B cell (primary cell): ENCODE results near the gene ZNF790. TPM values are rescaled to one million over a fixed set of nuclear protein-coding genes. Genes with fewer than 3 reads are reported as not detected.
"Not testable (repeated sequence)": the region's sequence is repeated elsewhere in the genome, so short reads cannot be mapped to it uniquely, and the experiment has no call there.

Experiments used
- ATAC-seq: fragments of 200-7000 bp; cut with Tn5 transposase; one replicate; pipeline ENCODE4 v1.10.0; 2021; ENCODE audit warnings: low read depth, mild to moderate bottlenecking, moderate number of reproducible peaks, moderate library complexity
- CTCF ChIA-PET: fragments of 350-600 bp; sonication (Branson Sonifier 250); formaldehyde crosslinking; loops from one replicate; lab custom pipeline; 2021; ENCODE audit warnings: antibody characterized with exemption, inconsistent platforms; lab: Charles Lee
- POLR2A ChIA-PET: fragments of 350-600 bp; sonication (Branson Sonifier 250); formaldehyde crosslinking; loops from one replicate; lab custom pipeline; 2021; ENCODE audit warnings: antibody characterized with exemption; lab: Charles Lee
- DNase-seq: peaks from one replicate; pipeline ENCODE4 v3.0.0; 2013
- H2AFZ ChIP-seq: 2 replicates; pipeline ENCODE4 v1.6.1; 2012; ENCODE audit warnings: mild to moderate bottlenecking, low read depth, low read length; ENCODE audit not compliant: insufficient read depth, poor library complexity, severe bottlenecking
- H3K27ac ChIP-seq, 2 donors: 1 replicate in 1 of 2; 2 replicates in 1 of 2; pipeline ENCODE4 v1.5.1; 2012 to 2013; ENCODE audit warnings: low read length in 2 of 2, mild to moderate bottlenecking in 2 of 2, moderate library complexity in 1 of 2
- H3K27me3 ChIP-seq, 4 experiments: fragments of 200-600 bp in 1 of 4; sonication (generic) in 1 of 4; replicated peaks in 1 of 4; 1 replicate in 2 of 4; 2 replicates in 2 of 4; pipeline versions ENCODE4 v1.6.1 to v1.7.0; 2013 to 2016; ENCODE audit warnings: low read length in 3 of 4, mild to moderate bottlenecking in 2 of 4, mixed read lengths in 1 of 4, moderate library complexity in 1 of 4; ENCODE audit not compliant: insufficient read depth in 4 of 4, control insufficient read depth in 3 of 4; ENCODE audit errors: control extremely low read depth in 1 of 4
- H3K36me3 ChIP-seq, 2 experiments: replicated peaks in 1 of 2; 1 replicate in 1 of 2; 2 replicates in 1 of 2; pipeline versions ENCODE4 v1.6.1 to v1.7.1; 2013; ENCODE audit warnings: low read length in 1 of 2; ENCODE audit not compliant: insufficient read depth in 2 of 2, control insufficient read depth in 1 of 2; ENCODE audit errors: control extremely low read depth in 1 of 2, extremely low read depth in 1 of 2
- H3K4me1 ChIP-seq, 2 donors: fragments of 200-600 bp in 1 of 2; sonication (generic) in 1 of 2; 1 replicate in 1 of 2; 2 replicates in 1 of 2; pipeline versions ENCODE4 v1.5.1 to v1.6.1; 2013 to 2017; ENCODE audit warnings: low read length in 2 of 2; ENCODE audit not compliant: control insufficient read depth in 2 of 2, insufficient read depth in 2 of 2
- H3K4me2 ChIP-seq: replicated peaks from 2 replicates; pipeline ENCODE3; 2012; ENCODE audit warnings: mild to moderate bottlenecking, low read depth, low read length; ENCODE audit not compliant: poor library complexity, severe bottlenecking
- H3K4me3 ChIP-seq, 5 experiments: fragments of 200-600 bp in 1 of 5; sonication (generic) in 1 of 5; 1 replicate in 3 of 5; 2 replicates in 2 of 5; pipeline versions ENCODE4 v1.5.1 to v1.7.0; 2011 to 2016; ENCODE audit warnings: low read length in 4 of 5, mild to moderate bottlenecking in 4 of 5, low read depth in 2 of 5, control low read depth in 1 of 5, moderate library complexity in 1 of 5; ENCODE audit not compliant: insufficient read depth in 1 of 5; ENCODE audit errors: control extremely low read depth in 1 of 5, extremely low read depth in 1 of 5
- H3K79me2 ChIP-seq: fragments of 200-600 bp; sonication (generic); one replicate; pipeline ENCODE4 v1.6.0; 2016; ENCODE audit warnings: low read length; ENCODE audit not compliant: control insufficient read depth, insufficient read depth
- H3K9ac ChIP-seq: fragments of 200-600 bp; sonication (generic); 2 replicates; pipeline ENCODE4 v1.6.1; 2017; ENCODE audit warnings: mild to moderate bottlenecking, low read length, moderate library complexity
- H3K9me3 ChIP-seq, 3 donors: one replicate each; pipeline versions ENCODE4 v1.6.1 to v1.7.1; 2013; ENCODE audit warnings: low read length in 2 of 3; ENCODE audit not compliant: control insufficient read depth in 2 of 3, insufficient read depth in 1 of 3; ENCODE audit errors: control extremely low read depth in 1 of 3
- H4K20me1 ChIP-seq: 2 replicates; pipeline ENCODE4 v1.6.0; 2012; ENCODE audit warnings: mild to moderate bottlenecking, low read length; ENCODE audit not compliant: insufficient read depth, control insufficient read depth, poor library complexity, severe bottlenecking
- H3K27ac Mint-ChIP-seq: one replicate; pipeline ENCODE4 v1.8.0; 2021; ENCODE audit warnings: mixed read lengths
- H3K27me3 Mint-ChIP-seq: one replicate; pipeline ENCODE4 v1.8.0; 2021; ENCODE audit warnings: mixed read lengths
- H3K4me1 Mint-ChIP-seq: one replicate; pipeline ENCODE4 v1.8.0; 2021; ENCODE audit warnings: mixed read lengths
- H3K4me3 Mint-ChIP-seq: one replicate; pipeline ENCODE4 v1.8.0; 2021; ENCODE audit warnings: mixed read lengths
- H3K9me3 Mint-ChIP-seq: one replicate; pipeline ENCODE4 v1.8.0; 2022; ENCODE audit warnings: mixed read lengths; ENCODE audit not compliant: insufficient read depth
- CTCF ChIP-seq: fragments of 200-600 bp; IDR thresholded peaks from one replicate; pipeline ENCODE4 v1.8.0; 2022; ENCODE audit warnings: antibody characterized with exemption, mild to moderate bottlenecking
- EZH2 ChIP-seq: IDR thresholded peaks from 2 replicates; pipeline ENCODE4 v1.6.1; 2012; ENCODE audit warnings: borderline replicate concordance, low read depth, mild to moderate bottlenecking, moderate library complexity, low read length; ENCODE audit not compliant: insufficient read depth, poor library complexity, severe bottlenecking
- WGBS: methylation state at CpG from one replicate; pipeline ENCODE4 v1.1.5; 2013; ENCODE audit warnings: missing lambda C conversion rate; ENCODE audit not compliant: insufficient coverage; 5-methylcytosine and 5-hydroxymethylcytosine counted together
- intact Hi-C: fragments of 100-400 bp; cut with micrococcal nuclease; formaldehyde crosslinking; loops from one replicate; pipeline ENCODE4 v1.10.0; 2022
- polyA plus RNA-seq: library from polyadenylated mRNA; depleted of rRNA; stranded (reverse); fragments of >200 nt; gene quantifications from 2 replicates; pipeline ENCODE4 v1.2.3, GENCODE V29; 2012
- total RNA-seq, 2 donors: library from RNA; stranded (reverse); fragments of 120-200 nt in 1 of 2; gene quantifications; 1 replicate in 1 of 2; 2 replicates in 1 of 2; pipeline versions ENCODE4 v1.2.3 to v1.2.4, GENCODE V29; 2013 to 2022

ZNF790 gene
- total and polyA plus RNA-seq, 2 donors (not counting 1 experiment from before 2014, with no cell fraction given) = 1.1 to 14.8 TPM

GRCh38 chr19:36796714-36796992 lies 41.5 kb downstream of the ZNF790 start:
- Histone ChIP-seq H3K36me3 (peaks cover 0 to 3% of the 10 kb centered on the region in 2 experiments), H3K4me1 (peaks cover 0 to 17% of the 10 kb centered on the region in 2 donors), H3K9me3 (peaks cover 5 to 72% (median 30%) of the 10 kb centered on the region in 3 donors), H3K79me2 (peaks cover 33% of the 10 kb centered on the region), H3K4me2 (peak overlapping the region; percentile 70), H3K4me3 (peak overlapping the region; percentile 63 to 91 (median 84)), H3K9ac (peak overlapping the region; percentile 76), H2AFZ (peak overlapping the region; percentile 84), H4K20me1 (no peaks in the 10 kb centered on the region), H3K27me3 (peaks cover 0 to 6% (median 0%) of the 10 kb centered on the region in 4 experiments), H3K27ac (peak overlapping the region; percentile 86 to 90)
- Mint-ChIP-seq H3K4me3 (peak overlapping the region; percentile 95), H3K4me1 (peaks cover 25% of the 10 kb centered on the region), H3K27me3 (peaks cover 7% of the 10 kb centered on the region), H3K27ac (peak overlapping the region; percentile 99), H3K9me3 (peaks cover 14% of the 10 kb centered on the region)
- intact Hi-C loops = loop anchor here (2.0 kb wide), 2 partner anchors 224 to 268 kb away; partner anchors contain the start of genes ZNF260 and ZNF529
- ATAC-seq = no peak
- no peak for DNase-seq
- CTCF ChIA-PET = interaction anchor here (1.0 kb wide), 1 partner anchor 223 kb away, joined by 3 read pairs; the partner anchor contains the start of gene ZNF529
- no peak for TF ChIP-seq EZH2
- no peak for TF ChIP-seq CTCF
- WGBS = 23% methylated on average over 17 of the region's 19 CpGs
- POLR2A ChIA-PET = interaction anchor here (1.2 kb wide), 1 partner anchor 41 kb away, joined by 12 read pairs; the partner anchor contains the start of gene ZNF790

GRCh38 chr19:36791420-36792141 lies 46.6 kb downstream of the ZNF790 start:
- ATAC-seq = peak; percentile 83

More at GRCh38 chr19:36791420-36792141, 46.6 kb downstream of the ZNF790 start:
- H3K36me3 ChIP-seq, H3K27ac ChIP-seq, H3K4me1 ChIP-seq, H4K20me1 ChIP-seq, intact Hi-C loops, H3K79me2 ChIP-seq, CTCF ChIA-PET, H3K27me3 Mint-ChIP-seq, H3K27ac Mint-ChIP-seq, H3K9ac ChIP-seq, H3K4me1 Mint-ChIP-seq, H3K27me3 ChIP-seq: not testable (repeated sequence)
- Histone ChIP-seq H3K4me3 (peak overlapping the region in 3 of 5 experiments; percentile 14 to 18 (median 18)), H3K9me3 (peaks cover 3 to 72% (median 27%) of the 10 kb centered on the region in 3 donors), H3K4me2 (peak overlapping the region; percentile 40), H2AFZ (peak overlapping the region; percentile 66)
- H3K4me3 Mint-ChIP-seq = peak overlapping the region; percentile 49
- POLR2A ChIA-PET = interaction anchor here (0.6 kb wide), 1 partner anchor 190 kb away, joined by 7 read pairs; no protein-coding TSS in a partner anchor
- peak; percentile 27 for DNase-seq
- H3K9me3 Mint-ChIP-seq = peaks cover 21% of the 10 kb centered on the region
- 20% methylated on average over 24 of the region's 34 CpGs for whole genome bisulfite sequencing
